GM21367 (cell line): Measurements from ENCODE around the gene ZNF429.
"Not testable (repeated sequence)": the region's sequence is repeated elsewhere in the genome, so short reads cannot be mapped to it uniquely, and the experiment has no call there.

Experiments
- ATAC-seq: cut with Tn5 transposase; IDR thresholded peaks from one replicate; pipeline ENCODE4 v1.9.1; 2021; ENCODE audit not compliant: unreplicated experiment

Gene ZNF429

GRCh38 chr19:21505459-21506451, at the start of gene ZNF429:
TSS of gene ZNF429 (plus strand) at chr19:21505602. CDS start at chr19:21505772, 170 bp downstream.
- ATAC-seq: peak; percentile 98

GRCh38 chr19:21460686-21461085, 44.7 kb upstream of the ZNF429 start:
- ATAC-seq: no peak

GRCh38 chr19:21462540-21462939, 42.9 kb upstream of the ZNF429 start:
- no peak for ATAC-seq

GRCh38 chr19:21463449-21464105, 41.8 kb upstream of the ZNF429 start:
- no peak for ATAC-seq

- no peak for ATAC-seq
Measured at GRCh38 chr19:21466627-21467026, 38.8 kb upstream of the ZNF429 start.

- no peak for ATAC-seq
Measured at GRCh38 chr19:21468791-21469190, 36.6 kb upstream of the ZNF429 start.

- ATAC-seq: no peak
Measured at GRCh38 chr19:21472507-21472906, 32.9 kb upstream of the ZNF429 start.

GRCh38 chr19:21474671-21475181, 30.7 kb upstream of the ZNF429 start:
- peak; percentile 71 for ATAC-seq

GRCh38 chr19:21482361-21482760, 23.0 kb upstream of the ZNF429 start:
- ATAC-seq: not testable (repeated sequence)

- no peak for ATAC-seq
Measured at GRCh38 chr19:21482863-21483276, 22.5 kb upstream of the ZNF429 start.

- no peak for ATAC-seq
Measured at GRCh38 chr19:21483589-21484170, 21.7 kb upstream of the ZNF429 start.

GRCh38 chr19:21484631-21485030, 20.8 kb upstream of the ZNF429 start:
- ATAC-seq: no peak

- ATAC-seq: no peak
Measured at GRCh38 chr19:21485926-21486325, 19.5 kb upstream of the ZNF429 start.

- no peak for ATAC-seq
Measured at GRCh38 chr19:21487969-21488368, 17.4 kb upstream of the ZNF429 start.

- no peak for ATAC-seq
Measured at GRCh38 chr19:21491146-21491545, 14.3 kb upstream of the ZNF429 start.

GRCh38 chr19:21492947-21493906, 12.2 kb upstream of the ZNF429 start:
- no peak for ATAC-seq

- ATAC-seq: no peak
Measured at GRCh38 chr19:21496876-21497275, 8.5 kb upstream of the ZNF429 start.

- ATAC-seq: no peak
Measured at GRCh38 chr19:21498651-21499050, 6.8 kb upstream of the ZNF429 start.

GRCh38 chr19:21508198-21508597, 2.8 kb downstream of the ZNF429 start:
- ATAC-seq: no peak

- ATAC-seq: not testable (repeated sequence)
Measured at GRCh38 chr19:21511058-21511457, 5.7 kb downstream of the ZNF429 start.
